PC-9 (cell line): ENCODE data around the gene CEP131. TPM values are rescaled to one million over a fixed set of nuclear protein-coding genes. Genes with fewer than 3 reads are reported as not detected.

Experiments
- BruUV-seq: library from RNA; stranded (reverse); fragments of 400-500 nt; replicated peaks from 2 replicates; lab custom pipeline; 2021; lab: Mats Ljungman, UMichigan
- CTCF ChIA-PET: fragments of 300-600 bp; sonication (Branson Sonifier 250); formaldehyde crosslinking; loops from one replicate; lab custom pipeline; 2022; ENCODE audit warnings: antibody characterized with exemption; lab: Charles Lee
- POLR2A ChIA-PET: fragments of 300-600 bp; sonication (Branson Sonifier 250); formaldehyde crosslinking; loops from one replicate; lab custom pipeline; 2022; ENCODE audit warnings: antibody characterized with exemption; ENCODE audit not compliant: unreplicated experiment; lab: Charles Lee
- DNase-seq, 2 experiments: peaks; one replicate each; pipeline versions ENCODE4 v3.0.0 to v3.0.0-alpha.2; 2015 to 2022; ENCODE audit warnings: mixed read lengths in 1 of 2
- H2AFZ ChIP-seq: fragments of 200-600 bp; sonication (generic); 2 replicates; pipeline ENCODE4 v1.8.1; 2017; ENCODE audit warnings: antibody characterized with exemption
- H3F3A ChIP-seq: fragments of 200-600 bp; sonication (generic); 2 replicates; pipeline ENCODE4 v1.8.1; 2017; ENCODE audit warnings: antibody characterized with exemption, mild to moderate bottlenecking, low read depth; ENCODE audit not compliant: insufficient read depth
- H3K27ac ChIP-seq: fragments of 200-600 bp; sonication (generic); 2 replicates; pipeline ENCODE4 v1.6.1; 2016; ENCODE audit warnings: mixed run types
- H3K27me3 ChIP-seq: fragments of 200-600 bp; sonication (generic); 2 replicates; pipeline ENCODE4 v1.6.1; 2016; ENCODE audit warnings: low read depth, mixed run types; ENCODE audit not compliant: insufficient read depth
- H3K36me3 ChIP-seq: fragments of 200-600 bp; sonication (generic); 2 replicates; pipeline ENCODE4 v1.6.1; 2016; ENCODE audit warnings: low read depth, mixed run types
- H3K4me1 ChIP-seq: fragments of 200-600 bp; sonication (generic); replicated peaks from 2 replicates; pipeline ENCODE4 v1.6.1; 2016; ENCODE audit warnings: mixed run types; ENCODE audit not compliant: insufficient read depth
- H3K4me2 ChIP-seq: fragments of 200-600 bp; sonication (generic); 2 replicates; pipeline ENCODE4 v1.6.1; 2017; ENCODE audit warnings: mixed run types
- H3K4me3 ChIP-seq: fragments of 200-600 bp; sonication (generic); 2 replicates; pipeline ENCODE4 v1.6.1; 2016; ENCODE audit warnings: mixed run types
- H3K79me2 ChIP-seq: fragments of 200-600 bp; sonication (generic); 2 replicates; pipeline ENCODE4 v1.6.1; 2017; ENCODE audit warnings: low read depth, mixed run types
- H3K9me2 ChIP-seq: fragments of 200-600 bp; sonication (generic); 2 replicates; pipeline ENCODE4 v1.8.1; 2017; ENCODE audit warnings: mild to moderate bottlenecking; ENCODE audit not compliant: insufficient read depth
- H3K9me3 ChIP-seq: fragments of 200-600 bp; sonication (generic); 2 replicates; pipeline ENCODE4 v1.8.1; 2016; ENCODE audit warnings: low read depth; ENCODE audit not compliant: insufficient read depth
- H4K20me1 ChIP-seq: fragments of 200-600 bp; sonication (generic); 2 replicates; pipeline ENCODE4 v1.8.1; 2017; ENCODE audit not compliant: insufficient read depth
- EZH2 ChIP-seq: fragments of 200-600 bp; sonication (generic); IDR thresholded peaks from 2 replicates; pipeline ENCODE4 v1.8.0; 2017; ENCODE audit warnings: antibody characterized with exemption, low read depth
- intact Hi-C: fragments of 100-400 bp; cut with micrococcal nuclease; formaldehyde crosslinking; loops from one replicate; pipeline ENCODE4 v1.10.0; 2022; ENCODE audit not compliant: unreplicated experiment
- total RNA-seq: library from RNA; stranded (reverse); gene quantifications from 2 replicates; pipeline ENCODE4 v1.2.3, GENCODE V29; 2021
- TF ChIP-seq, protein P1 (sequence below): fragments of 200-600 bp; sonication (generic); conservative IDR thresholded peaks from 2 replicates; pipeline ENCODE4 v1.6.1; 2017; ENCODE audit warnings: mixed run types, antibody characterized with exemption, mild to moderate bottlenecking, moderate library complexity

Gene CEP131
- total RNA-seq, 1 experiment from 2014 or later, result 24.4 TPM

DNA sequence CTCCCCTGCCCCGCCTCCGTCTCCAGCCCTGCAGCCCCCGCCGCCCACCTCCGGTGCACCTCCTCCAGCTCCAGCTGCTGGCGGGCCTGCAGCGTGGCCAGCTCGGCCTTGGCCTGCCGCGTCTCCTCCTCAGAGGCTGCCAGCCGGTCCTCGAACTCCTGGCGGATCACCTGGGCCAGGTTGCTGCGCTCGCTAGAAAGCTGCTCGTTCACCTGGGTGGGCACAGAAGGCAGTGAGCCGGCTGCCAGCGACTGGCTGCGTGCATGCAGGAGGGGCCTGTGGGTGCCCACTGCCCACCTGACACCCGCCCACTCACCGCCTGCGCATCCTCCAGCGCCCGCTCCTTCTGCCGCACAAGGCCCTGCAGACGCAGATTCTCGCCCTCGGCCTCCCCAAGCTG, 32.2 kb downstream of the CEP131 start:
- POLR2A ChIA-PET, result no interaction called here
- CTCF ChIA-PET, result interaction anchor here (0.6 kb wide), 1 partner anchor 184 kb away, joined by 3 read pairs; no protein-coding TSS in a partner anchor
- no TSS peak for BruUV-seq

DNA sequence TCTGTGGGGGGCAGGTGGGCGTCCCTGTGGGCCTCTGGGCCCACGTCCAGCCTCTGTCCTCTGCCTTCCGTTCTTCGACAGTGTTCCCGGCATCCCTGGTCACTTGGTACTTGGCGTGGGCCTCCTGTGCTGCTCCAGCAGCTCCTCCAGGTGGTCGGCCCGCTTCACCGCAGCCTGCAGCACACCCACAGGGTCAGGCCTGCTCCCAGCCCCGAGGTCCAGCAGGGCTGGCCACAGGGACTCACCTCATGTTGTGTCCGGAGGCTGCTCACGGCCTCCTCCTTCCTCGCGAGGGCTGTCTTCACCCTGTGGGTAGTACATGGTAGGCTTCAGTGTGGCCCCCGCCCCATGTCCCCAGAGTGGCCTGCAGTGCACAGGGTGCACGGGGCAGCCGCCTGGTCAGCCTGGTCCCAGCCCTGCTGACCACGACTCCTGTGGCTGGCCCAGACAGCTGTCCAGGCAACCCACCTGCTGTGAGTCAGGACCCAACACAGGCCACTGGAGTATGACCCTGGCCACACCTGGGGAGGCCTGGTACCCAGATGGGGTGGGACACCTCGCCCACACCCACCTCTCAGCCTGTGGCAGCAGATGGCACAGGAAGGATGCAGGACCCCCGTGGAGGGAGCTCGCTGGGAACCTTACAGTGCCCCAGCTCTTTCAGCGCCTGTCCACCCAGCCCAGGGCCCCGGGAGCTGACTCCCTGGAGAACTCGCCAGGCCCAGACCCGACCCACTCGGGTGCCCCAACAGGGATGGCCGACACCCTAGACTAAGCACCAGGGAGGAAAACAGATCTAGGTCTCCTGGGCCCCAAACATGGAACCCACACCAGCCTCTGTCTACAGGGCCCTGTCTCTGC, 32.9 kb downstream of the CEP131 start:
- CTCF ChIA-PET, result no interaction called here

More for the DNA sequence above, 32.2 kb downstream of the CEP131 start:
- H3K4me2 ChIP-seq, result no peak overlapping the region
- no peaks in the 10 kb centered on the region for H3K27me3 ChIP-seq
- no peak overlapping the region for H3K4me3 ChIP-seq
- peaks cover 7% of the 10 kb centered on the region; the same call in 1 of the 2 replicates for H3K4me1 ChIP-seq
- H3K36me3 ChIP-seq, result no peaks in the 10 kb centered on the region
- H2AFZ ChIP-seq, result no peak overlapping the region
- no peaks in the 10 kb centered on the region for H4K20me1 ChIP-seq
- H3K9me2 ChIP-seq, result no peaks in the 10 kb centered on the region
- no peak for DNase-seq
- no peaks in the 10 kb centered on the region for H3F3A ChIP-seq
- intact Hi-C loops, result no loop called here
- H3K79me2 ChIP-seq, result no peaks in the 10 kb centered on the region
- no peak overlapping the region for H3K27ac ChIP-seq
- no peaks in the 10 kb centered on the region for H3K9me3 ChIP-seq
- TF ChIP-seq, protein P1, sequence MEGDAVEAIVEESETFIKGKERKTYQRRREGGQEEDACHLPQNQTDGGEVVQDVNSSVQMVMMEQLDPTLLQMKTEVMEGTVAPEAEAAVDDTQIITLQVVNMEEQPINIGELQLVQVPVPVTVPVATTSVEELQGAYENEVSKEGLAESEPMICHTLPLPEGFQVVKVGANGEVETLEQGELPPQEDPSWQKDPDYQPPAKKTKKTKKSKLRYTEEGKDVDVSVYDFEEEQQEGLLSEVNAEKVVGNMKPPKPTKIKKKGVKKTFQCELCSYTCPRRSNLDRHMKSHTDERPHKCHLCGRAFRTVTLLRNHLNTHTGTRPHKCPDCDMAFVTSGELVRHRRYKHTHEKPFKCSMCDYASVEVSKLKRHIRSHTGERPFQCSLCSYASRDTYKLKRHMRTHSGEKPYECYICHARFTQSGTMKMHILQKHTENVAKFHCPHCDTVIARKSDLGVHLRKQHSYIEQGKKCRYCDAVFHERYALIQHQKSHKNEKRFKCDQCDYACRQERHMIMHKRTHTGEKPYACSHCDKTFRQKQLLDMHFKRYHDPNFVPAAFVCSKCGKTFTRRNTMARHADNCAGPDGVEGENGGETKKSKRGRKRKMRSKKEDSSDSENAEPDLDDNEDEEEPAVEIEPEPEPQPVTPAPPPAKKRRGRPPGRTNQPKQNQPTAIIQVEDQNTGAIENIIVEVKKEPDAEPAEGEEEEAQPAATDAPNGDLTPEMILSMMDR, result no peak
- TF ChIP-seq EZH2, result no peak

DNA sequence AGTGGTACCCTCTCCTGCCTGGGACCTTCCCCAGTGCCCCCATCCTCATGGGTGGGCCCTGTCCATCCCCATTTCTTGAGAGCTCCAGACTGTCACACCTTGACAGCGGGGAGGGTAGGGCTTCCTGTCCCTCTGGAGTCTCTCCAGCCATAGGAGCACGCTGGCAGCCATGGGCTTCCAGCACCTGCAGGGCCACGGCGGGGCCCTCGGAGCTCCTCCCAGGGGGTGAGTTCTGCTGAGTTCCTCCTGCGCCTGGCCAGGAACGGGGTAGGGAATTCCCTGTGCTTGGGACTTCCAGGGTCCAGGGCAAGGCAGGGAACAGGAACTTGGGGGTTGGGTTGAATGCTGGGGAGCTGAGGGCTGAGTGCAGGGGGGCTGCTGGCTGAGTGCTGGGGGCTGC, 33.7 kb downstream of the CEP131 start:
- Histone ChIP-seq H3K4me1 (peaks cover 7% of the 10 kb centered on the region; the same call in 1 of the 2 replicates), H3K4me2 (no peak overlapping the region), H3K79me2 (no peaks in the 10 kb centered on the region), H3K9me3 (no peaks in the 10 kb centered on the region), H3F3A (no peaks in the 10 kb centered on the region), H3K36me3 (no peaks in the 10 kb centered on the region), H3K27ac (no peak overlapping the region), H2AFZ (no peak overlapping the region), H3K9me2 (no peaks in the 10 kb centered on the region), H3K27me3 (no peaks in the 10 kb centered on the region), H3K4me3 (no peak overlapping the region), H4K20me1 (no peaks in the 10 kb centered on the region)
- BruUV-seq, result no TSS peak
- POLR2A ChIA-PET, result no interaction called here
- intact Hi-C loops, result no loop called here
- no peak for TF ChIP-seq EZH2
- TF ChIP-seq, protein P1, result no peak
- CTCF ChIA-PET, result no interaction called here
- no peak for DNase-seq

More for the DNA sequence above, 32.9 kb downstream of the CEP131 start:
- POLR2A ChIA-PET, result no interaction called here
- H3K4me3 ChIP-seq, result no peak overlapping the region
- no peak overlapping the region for H3K27ac ChIP-seq
- TF ChIP-seq, protein P1, result peak; percentile 26; the same call in 1 of the 2 replicates
- TF ChIP-seq EZH2, result no peak
- H3K27me3 ChIP-seq, result no peaks in the 10 kb centered on the region
- no peaks in the 10 kb centered on the region for H4K20me1 ChIP-seq
- no peaks in the 10 kb centered on the region for H3K79me2 ChIP-seq
- H3K36me3 ChIP-seq, result no peaks in the 10 kb centered on the region
- no peak for DNase-seq
- no TSS peak for BruUV-seq
- intact Hi-C loops, result no loop called here
- H3K9me2 ChIP-seq, result no peaks in the 10 kb centered on the region
- H3K4me2 ChIP-seq, result no peak overlapping the region
- H3K4me1 ChIP-seq, result peaks cover 7% of the 10 kb centered on the region; the same call in 1 of the 2 replicates
- H3F3A ChIP-seq, result no peaks in the 10 kb centered on the region
- no peaks in the 10 kb centered on the region for H3K9me3 ChIP-seq
- H2AFZ ChIP-seq, result no peak overlapping the region
